Thyroid gland (tissue), 4 donors: ENCODE measurements around the gene PDCD2L. TPM values are rescaled to one million over a fixed set of nuclear protein-coding genes. Genes with fewer than 3 reads are reported as not detected.
"Not testable (repeated sequence)": the region's sequence is repeated elsewhere in the genome, so short reads cannot be mapped to it uniquely, and the experiment has no call there.

Experiments used
- DNase-seq, 2 donors: peaks; one replicate each; pipeline ENCODE4 v3.0.0-alpha.2; 2019
- H3K27ac ChIP-seq, 3 donors: fragments of 200-600 bp; sonication (generic); 1 replicate in 2 of 3; 2 replicates in 1 of 3; pipeline ENCODE4 v1.5.1; 2016 to 2019; ENCODE audit warnings: mild to moderate bottlenecking in 1 of 3, moderate library complexity in 1 of 3
- H3K27me3 ChIP-seq: fragments of 200-600 bp; sonication (generic); one replicate; pipeline ENCODE4 v1.5.1; 2019
- H3K36me3 ChIP-seq, 2 donors: fragments of 200-600 bp; sonication (generic); one replicate each; pipeline ENCODE4 v1.5.1; 2016 to 2019
- H3K4me1 ChIP-seq, 2 donors: fragments of 200-600 bp; sonication (generic); one replicate each; pipeline ENCODE4 v1.5.1; 2017 to 2019
- H3K4me3 ChIP-seq, 3 donors: fragments of 200-600 bp; sonication (generic); replicated peaks in 1 of 3; 1 replicate in 2 of 3; 2 replicates in 1 of 3; pipeline ENCODE4 v1.5.1; 2016; ENCODE audit warnings: mild to moderate bottlenecking in 1 of 3
- H3K9me3 ChIP-seq: fragments of 200-600 bp; sonication (generic); one replicate; pipeline ENCODE4 v1.5.1; 2017
- CTCF ChIP-seq, 6 experiments: fragments of 200-600 bp in 3 of 6; fragments of 450-650 bp in 3 of 6; sonication (generic) in 3 of 6; IDR thresholded peaks; one replicate each; pipeline ENCODE4 v1.5.1; 2016 to 2019; ENCODE audit warnings: antibody characterized with exemption in 6 of 6, mild to moderate bottlenecking in 2 of 6, inconsistent platforms in 1 of 6, moderate library complexity in 1 of 6
- POLR2A ChIP-seq, 2 donors: fragments of 450-650 bp; IDR thresholded peaks; one replicate each; pipeline ENCODE4 v1.6.1; 2017; ENCODE audit warnings: antibody characterized with exemption in 2 of 2, mild to moderate bottlenecking in 2 of 2, moderate library complexity in 1 of 2
- WGBS, 2 donors: methylation state at CpG; one replicate each; pipeline ENCODE4 v1.1.5; 2017; 5-methylcytosine and 5-hydroxymethylcytosine counted together
- intact Hi-C: fragments of 100-400 bp; cut with DNase I; formaldehyde crosslinking; loops from one replicate; pipeline ENCODE4 v1.15.1; 2023
- total RNA-seq, 4 donors: library from RNA; depleted of rRNA; stranded (reverse); fragments of >200 nt; gene quantifications; one replicate each; pipeline ENCODE4 v1.2.3, GENCODE V29; 2016

PDCD2L gene
- total RNA-seq, 4 donors from 2014 or later = 7.9 to 15.9 (median 11.8) TPM

GRCh38 chr19:34468409-34468808, 64.2 kb downstream of the PDCD2L start:
- intact Hi-C loops = no loop called here
- Histone ChIP-seq H3K4me1 (no peaks in the 10 kb centered on the region), H3K4me3 (no peak overlapping the region), H3K36me3 (peaks cover 57 to 77% of the 10 kb centered on the region in 2 donors), H3K27me3 (no peaks in the 10 kb centered on the region), H3K9me3 (no peaks in the 10 kb centered on the region), H3K27ac (no peak overlapping the region)
- DNase-seq = no peak
- 73 to 79% methylated on average over 1 of the region's 1 CpG for WGBS, 2 donors
- TF ChIP-seq CTCF (IDR thresholded peaks at IDR 0.05) (no peak), POLR2A (IDR thresholded peaks at IDR 0.05) (no peak)

- H3K27me3 ChIP-seq, H3K4me1 ChIP-seq, intact Hi-C loops, H3K27ac ChIP-seq, H3K4me3 ChIP-seq, H3K9me3 ChIP-seq, DNase-seq: not testable (repeated sequence)
- 90 to 92% methylated on average over 5 of the region's 5 CpGs for WGBS, 2 donors
- H3K36me3 ChIP-seq = peaks cover 51 to 71% of the 10 kb centered on the region in 2 donors
Observed at GRCh38 chr19:34469026-34469425, 64.8 kb downstream of the PDCD2L start.

- no peak for TF ChIP-seq CTCF (IDR thresholded peaks at IDR 0.05)
- WGBS, 2 donors = 92 to 93% methylated on average over 8 of the region's 8 CpGs
- Histone ChIP-seq H3K9me3 (no peaks in the 10 kb centered on the region), H3K4me1 (no peaks in the 10 kb centered on the region), H3K27me3 (no peaks in the 10 kb centered on the region), H3K36me3 (peaks cover 41 to 44% of the 10 kb centered on the region in 2 donors), H3K4me3 (no peak overlapping the region), H3K27ac (no peak overlapping the region)
- DNase-seq = no peak
- intact Hi-C loops = no loop called here
Observed at GRCh38 chr19:34471906-34472700, 67.9 kb downstream of the PDCD2L start.

GRCh38 chr19:34474233-34474989, 70.2 kb downstream of the PDCD2L start:
- Histone ChIP-seq H3K27ac (no peak overlapping the region), H3K9me3 (no peaks in the 10 kb centered on the region), H3K4me3 (no peak overlapping the region), H3K36me3 (peaks cover 23 to 30% of the 10 kb centered on the region in 2 donors), H3K27me3 (no peaks in the 10 kb centered on the region), H3K4me1 (no peaks in the 10 kb centered on the region)
- intact Hi-C loops = no loop called here
- 87 to 88% methylated on average over 4 of the region's 4 CpGs for WGBS, 2 donors
- DNase-seq = no peak
- no peak for TF ChIP-seq POLR2A (IDR thresholded peaks at IDR 0.05)

- no peak for DNase-seq
- Histone ChIP-seq H3K27me3 (no peaks in the 10 kb centered on the region), H3K4me3 (no peak overlapping the region), H3K36me3 (peaks cover 15 to 21% of the 10 kb centered on the region in 2 donors), H3K4me1 (no peaks in the 10 kb centered on the region), H3K27ac (no peak overlapping the region), H3K9me3 (no peaks in the 10 kb centered on the region)
- TF ChIP-seq POLR2A (IDR thresholded peaks at IDR 0.05) (no peak), CTCF (IDR thresholded peaks at IDR 0.05) (no peak)
- 62 to 72% methylated on average over 9 of the region's 9 CpGs for WGBS, 2 donors
- intact Hi-C loops = no loop called here
Observed at GRCh38 chr19:34475026-34475974, 71.1 kb downstream of the PDCD2L start.

Other genes with a start within 250 kb of the PDCD2L start
- 100 to 1,000 TPM; 137 to 253 (median 168) TPM for gene LSM14A, start 231.9 kb upstream of the PDCD2L start, total RNA-seq
- gene GARRE1, start 149.8 kb upstream of the PDCD2L start, total RNA-seq = 10 to 100 TPM; 24.7 to 43.5 (median 30.9) TPM
- gene GPI, start 39.2 kb upstream of the PDCD2L start, total RNA-seq = 100 to 1,000 TPM; 118 to 446 (median 224) TPM
- gene UBA2, start 24.0 kb downstream of the PDCD2L start, total RNA-seq = 100 to 1,000 TPM in 2 of 4 donors, 10 to 100 TPM in 2; 70.3 to 108 (median 97.7) TPM
- gene WTIP, start 77.4 kb downstream of the PDCD2L start, total RNA-seq = 10 to 100 TPM; 14.1 to 22.1 (median 16.7) TPM